GM18505 (cell line): Measurements from ENCODE around the gene SSR3.
A peak's percentile ranks its signal among the peaks of the same experiment; 100 is the strongest.
"Not testable (repeated sequence)": the region's sequence is repeated elsewhere in the genome, so short reads cannot be mapped to it uniquely, and the experiment has no call there.

ENCODE experiments used
- ATAC-seq: cut with Tn5 transposase; IDR thresholded peaks from one replicate; pipeline ENCODE4 v1.9.1; 2021; ENCODE audit not compliant: unreplicated experiment
- POLR2A ChIP-seq: IDR thresholded peaks from 4 replicates; pipeline ENCODE4 v1.6.1; 2011; ENCODE audit warnings: borderline replicate concordance; ENCODE audit not compliant: insufficient read depth, insufficient read length; ENCODE audit errors: extremely low read depth

Gene SSR3

GRCh38 chr3:156554842-156555687, at the start of gene SSR3:
Gene SSR3, minus strand, starts transcription at chr3:156555117. Its CDS starts 28 bp downstream, at chr3:156555089.
- ATAC-seq = peak; percentile 100
- TF ChIP-seq POLR2A = peak; percentile 95

- ATAC-seq = no peak
- no peak for TF ChIP-seq POLR2A
These were observed 49.2 kb upstream of the SSR3 start for GRCh38 chr3:156604064-156604641.

GRCh38 chr3:156603379-156604017, 48.6 kb upstream of the SSR3 start:
- no peak for ATAC-seq

GRCh38 chr3:156602424-156602823, 47.5 kb upstream of the SSR3 start:
- no peak for TF ChIP-seq POLR2A
- no peak for ATAC-seq

More at GRCh38 chr3:156603379-156604017, 48.6 kb upstream of the SSR3 start:
- TF ChIP-seq POLR2A = no peak

- no peak for TF ChIP-seq POLR2A
- ATAC-seq = no peak
These were observed 46.6 kb upstream of the SSR3 start for GRCh38 chr3:156601497-156601896.

GRCh38 chr3:156600834-156601233, 45.9 kb upstream of the SSR3 start:
- TF ChIP-seq POLR2A = no peak
- no peak for ATAC-seq

GRCh38 chr3:156599089-156599874, 44.4 kb upstream of the SSR3 start:
- TF ChIP-seq POLR2A = no peak
- no peak for ATAC-seq

- TF ChIP-seq POLR2A = no peak
- no peak for ATAC-seq
These were observed 43.5 kb upstream of the SSR3 start for GRCh38 chr3:156598413-156598812.

- TF ChIP-seq POLR2A = no peak
- no peak for ATAC-seq
These were observed 39.3 kb upstream of the SSR3 start for GRCh38 chr3:156594219-156594683.

GRCh38 chr3:156593814-156594213, 38.9 kb upstream of the SSR3 start:
- TF ChIP-seq POLR2A = no peak
- no peak for ATAC-seq

- not testable (repeated sequence) for ATAC-seq
These were observed 34.9 kb upstream of the SSR3 start for GRCh38 chr3:156589806-156590205.

- no peak for TF ChIP-seq POLR2A
- ATAC-seq = no peak
These were observed 32.8 kb upstream of the SSR3 start for GRCh38 chr3:156587760-156588069.
